Measurements from ENCODE around the gene RTP2.

DNA sequence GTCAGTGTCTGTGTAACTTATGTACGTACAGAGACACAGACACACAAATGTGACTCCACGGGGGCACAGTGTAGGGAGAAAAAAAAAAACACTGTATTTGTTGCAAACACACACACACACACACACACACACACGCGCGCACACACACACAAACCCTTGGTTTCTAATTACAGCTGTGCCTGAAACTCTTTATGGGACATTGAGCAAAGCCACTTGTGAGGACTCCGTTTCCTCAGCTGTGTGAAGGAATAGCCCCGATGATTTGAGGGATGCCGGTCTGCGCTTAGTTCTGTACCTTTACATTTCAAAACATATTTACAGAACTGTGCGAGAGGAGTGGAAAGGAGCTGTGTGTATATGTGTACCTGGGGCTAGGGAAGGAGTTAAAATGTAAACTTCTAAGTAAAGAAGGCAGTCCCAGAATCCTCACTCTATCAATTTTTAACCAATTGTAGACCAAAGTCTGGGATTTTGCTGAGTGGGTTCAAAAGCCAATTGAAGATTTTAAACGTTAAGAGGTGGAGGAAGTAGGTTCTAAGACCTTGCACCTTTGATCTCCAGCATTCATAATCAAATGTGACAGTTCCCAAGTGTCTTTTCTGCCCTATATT is 48.3 kb upstream of the RTP2 start:
- TF ChIP-seq POLR2AphosphoS5 (IDR thresholded peaks at IDR 0.05; ENCODE audit: low read depth) (no peak), EZH2phosphoT487 (IDR thresholded peaks at IDR 0.05; ENCODE audit: unreplicated experiment) (no peak), REST (IDR thresholded peaks at IDR 0.05; ENCODE audit: unreplicated experiment) (no peak), CREB1 (CRISPR knock-in tag; IDR thresholded peaks at IDR 0.05; ENCODE audit: low read depth) (no peak), EZH2 (IDR thresholded peaks at IDR 0.05; ENCODE audit: low read depth, unreplicated experiment) (no peak), ETS1 (IDR thresholded peaks at IDR 0.05) (no peak), STAT1 (IDR thresholded peaks at IDR 0.05; ENCODE audit: unreplicated experiment) (no peak), NANOG (IDR thresholded peaks at IDR 0.05; ENCODE audit: borderline replicate concordance) (no peak), JUNB (IDR thresholded peaks at IDR 0.05; ENCODE audit: unreplicated experiment) (no peak), ZNF114 (CRISPR knock-in tag; IDR thresholded peaks at IDR 0.05) (no peak)
- TF ChIP-seq, protein P1, sequence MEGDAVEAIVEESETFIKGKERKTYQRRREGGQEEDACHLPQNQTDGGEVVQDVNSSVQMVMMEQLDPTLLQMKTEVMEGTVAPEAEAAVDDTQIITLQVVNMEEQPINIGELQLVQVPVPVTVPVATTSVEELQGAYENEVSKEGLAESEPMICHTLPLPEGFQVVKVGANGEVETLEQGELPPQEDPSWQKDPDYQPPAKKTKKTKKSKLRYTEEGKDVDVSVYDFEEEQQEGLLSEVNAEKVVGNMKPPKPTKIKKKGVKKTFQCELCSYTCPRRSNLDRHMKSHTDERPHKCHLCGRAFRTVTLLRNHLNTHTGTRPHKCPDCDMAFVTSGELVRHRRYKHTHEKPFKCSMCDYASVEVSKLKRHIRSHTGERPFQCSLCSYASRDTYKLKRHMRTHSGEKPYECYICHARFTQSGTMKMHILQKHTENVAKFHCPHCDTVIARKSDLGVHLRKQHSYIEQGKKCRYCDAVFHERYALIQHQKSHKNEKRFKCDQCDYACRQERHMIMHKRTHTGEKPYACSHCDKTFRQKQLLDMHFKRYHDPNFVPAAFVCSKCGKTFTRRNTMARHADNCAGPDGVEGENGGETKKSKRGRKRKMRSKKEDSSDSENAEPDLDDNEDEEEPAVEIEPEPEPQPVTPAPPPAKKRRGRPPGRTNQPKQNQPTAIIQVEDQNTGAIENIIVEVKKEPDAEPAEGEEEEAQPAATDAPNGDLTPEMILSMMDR (conservative IDR thresholded peaks at IDR 0.05; ENCODE audit: low read depth in 2 of 2), result no peak
- TF ChIP-seq, protein P2, sequence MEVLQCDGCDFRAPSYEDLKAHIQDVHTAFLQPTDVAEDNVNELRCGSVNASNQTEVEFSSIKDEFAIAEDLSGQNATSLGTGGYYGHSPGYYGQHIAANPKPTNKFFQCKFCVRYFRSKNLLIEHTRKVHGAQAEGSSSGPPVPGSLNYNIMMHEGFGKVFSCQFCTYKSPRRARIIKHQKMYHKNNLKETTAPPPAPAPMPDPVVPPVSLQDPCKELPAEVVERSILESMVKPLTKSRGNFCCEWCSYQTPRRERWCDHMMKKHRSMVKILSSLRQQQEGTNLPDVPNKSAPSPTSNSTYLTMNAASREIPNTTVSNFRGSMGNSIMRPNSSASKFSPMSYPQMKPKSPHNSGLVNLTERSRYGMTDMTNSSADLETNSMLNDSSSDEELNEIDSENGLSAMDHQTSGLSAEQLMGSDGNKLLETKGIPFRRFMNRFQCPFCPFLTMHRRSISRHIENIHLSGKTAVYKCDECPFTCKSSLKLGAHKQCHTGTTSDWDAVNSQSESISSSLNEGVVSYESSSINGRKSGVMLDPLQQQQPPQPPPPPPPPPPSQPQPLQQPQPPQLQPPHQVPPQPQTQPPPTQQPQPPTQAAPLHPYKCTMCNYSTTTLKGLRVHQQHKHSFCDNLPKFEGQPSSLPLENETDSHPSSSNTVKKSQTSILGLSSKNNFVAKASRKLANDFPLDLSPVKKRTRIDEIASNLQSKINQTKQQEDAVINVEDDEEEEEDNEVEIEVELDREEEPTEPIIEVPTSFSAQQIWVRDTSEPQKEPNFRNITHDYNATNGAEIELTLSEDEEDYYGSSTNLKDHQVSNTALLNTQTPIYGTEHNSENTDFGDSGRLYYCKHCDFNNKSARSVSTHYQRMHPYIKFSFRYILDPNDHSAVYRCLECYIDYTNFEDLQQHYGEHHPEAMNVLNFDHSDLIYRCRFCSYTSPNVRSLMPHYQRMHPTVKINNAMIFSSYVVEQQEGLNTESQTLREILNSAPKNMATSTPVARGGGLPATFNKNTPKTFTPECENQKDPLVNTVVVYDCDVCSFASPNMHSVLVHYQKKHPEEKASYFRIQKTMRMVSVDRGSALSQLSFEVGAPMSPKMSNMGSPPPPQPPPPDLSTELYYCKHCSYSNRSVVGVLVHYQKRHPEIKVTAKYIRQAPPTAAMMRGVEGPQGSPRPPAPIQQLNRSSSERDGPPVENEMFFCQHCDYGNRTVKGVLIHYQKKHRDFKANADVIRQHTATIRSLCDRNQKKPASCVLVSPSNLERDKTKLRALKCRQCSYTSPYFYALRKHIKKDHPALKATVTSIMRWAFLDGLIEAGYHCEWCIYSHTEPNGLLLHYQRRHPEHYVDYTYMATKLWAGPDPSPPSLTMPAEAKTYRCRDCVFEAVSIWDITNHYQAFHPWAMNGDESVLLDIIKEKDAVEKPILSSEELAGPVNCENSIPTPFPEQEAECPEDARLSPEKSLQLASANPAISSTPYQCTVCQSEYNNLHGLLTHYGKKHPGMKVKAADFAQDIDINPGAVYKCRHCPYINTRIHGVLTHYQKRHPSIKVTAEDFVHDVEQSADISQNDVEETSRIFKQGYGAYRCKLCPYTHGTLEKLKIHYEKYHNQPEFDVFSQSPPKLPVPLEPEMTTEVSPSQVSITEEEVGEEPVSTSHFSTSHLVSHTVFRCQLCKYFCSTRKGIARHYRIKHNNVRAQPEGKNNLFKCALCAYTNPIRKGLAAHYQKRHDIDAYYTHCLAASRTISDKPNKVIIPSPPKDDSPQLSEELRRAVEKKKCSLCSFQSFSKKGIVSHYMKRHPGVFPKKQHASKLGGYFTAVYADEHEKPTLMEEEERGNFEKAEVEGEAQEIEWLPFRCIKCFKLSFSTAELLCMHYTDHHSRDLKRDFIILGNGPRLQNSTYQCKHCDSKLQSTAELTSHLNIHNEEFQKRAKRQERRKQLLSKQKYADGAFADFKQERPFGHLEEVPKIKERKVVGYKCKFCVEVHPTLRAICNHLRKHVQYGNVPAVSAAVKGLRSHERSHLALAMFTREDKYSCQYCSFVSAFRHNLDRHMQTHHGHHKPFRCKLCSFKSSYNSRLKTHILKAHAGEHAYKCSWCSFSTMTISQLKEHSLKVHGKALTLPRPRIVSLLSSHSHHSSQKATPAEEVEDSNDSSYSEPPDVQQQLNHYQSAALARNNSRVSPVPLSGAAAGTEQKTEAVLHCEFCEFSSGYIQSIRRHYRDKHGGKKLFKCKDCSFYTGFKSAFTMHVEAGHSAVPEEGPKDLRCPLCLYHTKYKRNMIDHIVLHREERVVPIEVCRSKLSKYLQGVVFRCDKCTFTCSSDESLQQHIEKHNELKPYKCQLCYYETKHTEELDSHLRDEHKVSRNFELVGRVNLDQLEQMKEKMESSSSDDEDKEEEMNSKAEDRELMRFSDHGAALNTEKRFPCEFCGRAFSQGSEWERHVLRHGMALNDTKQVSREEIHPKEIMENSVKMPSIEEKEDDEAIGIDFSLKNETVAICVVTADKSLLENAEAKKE (CRISPR knock-in tag; IDR thresholded peaks at IDR 0.05), result no peak

Data from GM23338 (cell line).